WTC11 (cell line): ENCODE results near the gene ILK. TPM values are rescaled to one million over a fixed set of nuclear protein-coding genes. Genes with fewer than 3 reads are reported as not detected.

Experiments
- ATAC-seq: fragments of 200-7000 bp; cut with Tn5 transposase; 2 replicates; pipeline ENCODE4 v1.10.0; 2021; ENCODE audit warnings: mild to moderate bottlenecking, moderate library complexity
- CTCF ChIA-PET: fragments of 300-600 bp; sonication (Branson Sonifier 250); formaldehyde crosslinking; loops from one replicate; lab custom pipeline; 2021; ENCODE audit warnings: antibody characterized with exemption; lab: Charles Lee
- POLR2A ChIA-PET: fragments of 350-600 bp; sonication (Branson Sonifier 250); formaldehyde crosslinking; loops from one replicate; lab custom pipeline; 2021; ENCODE audit warnings: antibody characterized with exemption; lab: Charles Lee
- DNase-seq: peaks from one replicate; pipeline ENCODE4 v3.0.0; 2021; ENCODE audit warnings: low spot score
- H3K27ac Mint-ChIP-seq: 2 replicates; pipeline ENCODE4 v1.8.0; 2021; ENCODE audit warnings: mixed read lengths
- H3K27me3 Mint-ChIP-seq: 2 replicates; pipeline ENCODE4 v1.8.0; 2021; ENCODE audit warnings: low read depth, mild to moderate bottlenecking, moderate library complexity, mixed read lengths
- H3K36me3 Mint-ChIP-seq: 2 replicates; pipeline ENCODE4 v1.8.0; 2021; ENCODE audit warnings: mixed read lengths
- H3K4me1 Mint-ChIP-seq: 2 replicates; pipeline ENCODE4 v1.8.0; 2022; ENCODE audit warnings: mixed read lengths
- H3K4me3 Mint-ChIP-seq: 2 replicates; pipeline ENCODE4 v1.8.0; 2021; ENCODE audit warnings: mild to moderate bottlenecking, moderate library complexity, mixed read lengths
- H3K9me3 Mint-ChIP-seq: 2 replicates; pipeline ENCODE4 v1.8.0; 2021; ENCODE audit warnings: mixed read lengths
- ATF3 ChIP-seq: sonication (generic); formaldehyde crosslinking; conservative IDR thresholded peaks from 2 replicates; pipeline ENCODE4 v1.8.1; 2022; ENCODE audit warnings: mild to moderate bottlenecking, missing genetic modification reagents
- CTCF ChIP-seq: fragments of 200-600 bp; IDR thresholded peaks from 2 replicates; pipeline ENCODE4 v1.8.0; 2022; ENCODE audit warnings: antibody characterized with exemption
- E2F1 ChIP-seq: sonication (generic); formaldehyde crosslinking; IDR thresholded peaks from 2 replicates; pipeline ENCODE4 v1.8.0; 2022; ENCODE audit warnings: mild to moderate bottlenecking, missing genetic modification reagents
- ETV6 ChIP-seq: sonication (generic); formaldehyde crosslinking; IDR thresholded peaks from 2 replicates; pipeline ENCODE4 v1.8.1; 2022; ENCODE audit warnings: mild to moderate bottlenecking, missing genetic modification reagents
- FOXP1 ChIP-seq: sonication (generic); formaldehyde crosslinking; IDR thresholded peaks from 2 replicates; pipeline ENCODE4 v1.8.0; 2022; ENCODE audit warnings: missing genetic modification reagents, mild to moderate bottlenecking, moderate library complexity, borderline replicate concordance
- GTF2I ChIP-seq: fragments of 250-450 bp; sonication (Bioruptor Pico); conservative IDR thresholded peaks from 2 replicates; pipeline ENCODE4 v1.4.0; 2021; ENCODE audit warnings: mild to moderate bottlenecking
- JAZF1 ChIP-seq: fragments of 250-450 bp; sonication (Bioruptor Pico); IDR thresholded peaks from 2 replicates; pipeline ENCODE4 v1.9.0; 2021; ENCODE audit warnings: moderate library complexity, mild to moderate bottlenecking, inconsistent platforms
- KAT7 ChIP-seq: sonication (generic); formaldehyde crosslinking; IDR thresholded peaks from 2 replicates; pipeline ENCODE4 v1.8.1; 2023; ENCODE audit warnings: missing genetic modification reagents, mild to moderate bottlenecking, borderline replicate concordance
- NFATC4 ChIP-seq: fragments of 250-450 bp; sonication (Bioruptor Pico); IDR thresholded peaks from 2 replicates; pipeline ENCODE4 v1.9.0; 2021; ENCODE audit warnings: mild to moderate bottlenecking
- NR2C2 ChIP-seq: sonication (generic); formaldehyde crosslinking; IDR thresholded peaks from 2 replicates; pipeline ENCODE4 v1.8.0; 2022; ENCODE audit warnings: mild to moderate bottlenecking, missing genetic modification reagents
- SOX15 ChIP-seq: fragments of 250-450 bp; sonication (Bioruptor Pico); IDR thresholded peaks from 2 replicates; pipeline ENCODE4 v1.9.0; 2021; ENCODE audit warnings: mild to moderate bottlenecking
- STAT6 ChIP-seq: sonication (generic); formaldehyde crosslinking; conservative IDR thresholded peaks from 2 replicates; pipeline ENCODE4 v1.8.1; 2023; ENCODE audit warnings: mild to moderate bottlenecking, low read depth, missing genetic modification reagents, moderate library complexity
- ZBTB21 ChIP-seq: sonication (generic); formaldehyde crosslinking; IDR thresholded peaks from 2 replicates; pipeline ENCODE4 v1.8.1; 2023; ENCODE audit warnings: mild to moderate bottlenecking, missing genetic modification reagents, borderline replicate concordance
- ZNF138 ChIP-seq: sonication (generic); formaldehyde crosslinking; conservative IDR thresholded peaks from 2 replicates; pipeline ENCODE4 v1.8.1; 2022; ENCODE audit warnings: mild to moderate bottlenecking, moderate library complexity, missing genetic modification reagents
- ZNF281 ChIP-seq: sonication (generic); formaldehyde crosslinking; IDR thresholded peaks from 2 replicates; pipeline ENCODE4 v1.8.0; 2023; ENCODE audit warnings: mild to moderate bottlenecking, missing genetic modification reagents
- ZNF423 ChIP-seq: fragments of 250-450 bp; sonication (Bioruptor Pico); IDR thresholded peaks from 2 replicates; pipeline ENCODE4 v2.1.2; 2022; ENCODE audit warnings: mild to moderate bottlenecking, moderate library complexity
- ZSCAN18 ChIP-seq: fragments of 250-450 bp; sonication (Bioruptor Pico); IDR thresholded peaks from 2 replicates; pipeline ENCODE4 v2.1.2; 2022; ENCODE audit warnings: mild to moderate bottlenecking, moderate library complexity
- total RNA-seq: library from RNA; stranded (reverse); gene quantifications from 3 replicates; pipeline ENCODE4 v1.2.3, GENCODE V29; 2021

Gene ILK
- total RNA-seq, 1 experiment from 2014 or later, result 97.7 TPM

- POLR2A ChIA-PET, result no interaction called here
- H3K9me3 Mint-ChIP-seq, result no peaks in the 10 kb centered on the region
Observed at GRCh38 chr11:6576471-6577373, 26.9 kb upstream of the ILK start.

GRCh38 chr11:6578134-6578533 is 25.4 kb upstream of the ILK start:
- peak; percentile 48 for ATAC-seq

More at GRCh38 chr11:6576471-6577373, 26.9 kb upstream of the ILK start:
- no peak overlapping the region for H3K27ac Mint-ChIP-seq
- no peaks in the 10 kb centered on the region for H3K36me3 Mint-ChIP-seq
- no peaks in the 10 kb centered on the region; the same call in 1 of the 2 replicates for H3K27me3 Mint-ChIP-seq
- no peak overlapping the region for H3K4me3 Mint-ChIP-seq
- TF ChIP-seq NFATC4, result no peak
- CTCF ChIA-PET, result interaction anchor here (0.6 kb wide), 1 partner anchor 91 kb away, joined by 3 read pairs; no protein-coding TSS in a partner anchor
- no peak for DNase-seq
- ATAC-seq, result no peak
- no peaks in the 10 kb centered on the region for H3K4me1 Mint-ChIP-seq

GRCh38 chr11:6579681-6580080 is 23.9 kb upstream of the ILK start:
- peaks cover 24% of the 10 kb centered on the region for H3K9me3 Mint-ChIP-seq
- H3K27ac Mint-ChIP-seq, result no peak overlapping the region
- no peak overlapping the region for H3K4me3 Mint-ChIP-seq
- H3K27me3 Mint-ChIP-seq, result no peaks in the 10 kb centered on the region
- DNase-seq, result no peak
- CTCF ChIA-PET, result interaction anchor here (1.3 to 1.6 kb wide), 2 partner anchors 9 to 48 kb away, joined by 4 read pairs; no protein-coding TSS in a partner anchor
- no peak for ATAC-seq
- POLR2A ChIA-PET, result no interaction called here
- no peaks in the 10 kb centered on the region for H3K4me1 Mint-ChIP-seq
- peaks cover 3% of the 10 kb centered on the region for H3K36me3 Mint-ChIP-seq
- TF ChIP-seq ZNF281 (CRISPR knock-in tag) (no peak), ATF3 (no peak), ZBTB21 (CRISPR knock-in tag) (no peak), GTF2I (no peak), E2F1 (CRISPR knock-in tag) (no peak), STAT6 (no peak), CTCF (no peak), FOXP1 (CRISPR knock-in tag) (no peak), KAT7 (no peak), JAZF1 (no peak), NR2C2 (CRISPR knock-in tag) (no peak)

More at GRCh38 chr11:6578134-6578533, 25.4 kb upstream of the ILK start:
- Mint-ChIP-seq H3K27me3 (no peaks in the 10 kb centered on the region), H3K36me3 (no peaks in the 10 kb centered on the region; the same call in 1 of the 2 replicates), H3K4me1 (no peaks in the 10 kb centered on the region), H3K27ac (no peak overlapping the region), H3K9me3 (peaks cover 9% of the 10 kb centered on the region), H3K4me3 (no peak overlapping the region)
- CTCF ChIA-PET, result interaction anchor here (1.0 to 1.6 kb wide), 3 partner anchors 10 to 47 kb away, joined by 3 to 4 read pairs (median 4); partner anchors contain the start of gene TPP1
- DNase-seq, result no peak
- POLR2A ChIA-PET, result no interaction called here
- TF ChIP-seq ZSCAN18 (CRISPR knock-in tag) (no peak), ZNF423 (CRISPR knock-in tag) (no peak), KAT7 (no peak), ZNF138 (CRISPR knock-in tag) (no peak), SOX15 (CRISPR knock-in tag) (no peak), ZBTB21 (CRISPR knock-in tag) (no peak), GTF2I (no peak), ETV6 (CRISPR knock-in tag) (no peak)
